Stimulated activated CD4-positive, alpha-beta T cell treated with anti-CD3 and anti-CD28 coated beads, Interleukin-1b, Interleukin-23, amount 100 ng/mL, for 1 hour (primary cell): Measurements from ENCODE around the gene SS18L1.
A peak's percentile ranks its signal among the peaks of the same experiment; 100 is the strongest.
"Not testable (repeated sequence)": the region's sequence is repeated elsewhere in the genome, so short reads cannot be mapped to it uniquely, and the experiment has no call there.

Source experiments
- DNase-seq, 2 donors: peaks; one replicate each; pipeline ENCODE4 v3.0.0-alpha.2; 2020; ENCODE audit warnings: low read depth in 2 of 2

The SS18L1 gene, protein sequence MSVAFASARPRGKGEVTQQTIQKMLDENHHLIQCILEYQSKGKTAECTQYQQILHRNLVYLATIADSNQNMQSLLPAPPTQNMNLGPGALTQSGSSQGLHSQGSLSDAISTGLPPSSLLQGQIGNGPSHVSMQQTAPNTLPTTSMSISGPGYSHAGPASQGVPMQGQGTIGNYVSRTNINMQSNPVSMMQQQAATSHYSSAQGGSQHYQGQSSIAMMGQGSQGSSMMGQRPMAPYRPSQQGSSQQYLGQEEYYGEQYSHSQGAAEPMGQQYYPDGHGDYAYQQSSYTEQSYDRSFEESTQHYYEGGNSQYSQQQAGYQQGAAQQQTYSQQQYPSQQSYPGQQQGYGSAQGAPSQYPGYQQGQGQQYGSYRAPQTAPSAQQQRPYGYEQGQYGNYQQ

DNA sequence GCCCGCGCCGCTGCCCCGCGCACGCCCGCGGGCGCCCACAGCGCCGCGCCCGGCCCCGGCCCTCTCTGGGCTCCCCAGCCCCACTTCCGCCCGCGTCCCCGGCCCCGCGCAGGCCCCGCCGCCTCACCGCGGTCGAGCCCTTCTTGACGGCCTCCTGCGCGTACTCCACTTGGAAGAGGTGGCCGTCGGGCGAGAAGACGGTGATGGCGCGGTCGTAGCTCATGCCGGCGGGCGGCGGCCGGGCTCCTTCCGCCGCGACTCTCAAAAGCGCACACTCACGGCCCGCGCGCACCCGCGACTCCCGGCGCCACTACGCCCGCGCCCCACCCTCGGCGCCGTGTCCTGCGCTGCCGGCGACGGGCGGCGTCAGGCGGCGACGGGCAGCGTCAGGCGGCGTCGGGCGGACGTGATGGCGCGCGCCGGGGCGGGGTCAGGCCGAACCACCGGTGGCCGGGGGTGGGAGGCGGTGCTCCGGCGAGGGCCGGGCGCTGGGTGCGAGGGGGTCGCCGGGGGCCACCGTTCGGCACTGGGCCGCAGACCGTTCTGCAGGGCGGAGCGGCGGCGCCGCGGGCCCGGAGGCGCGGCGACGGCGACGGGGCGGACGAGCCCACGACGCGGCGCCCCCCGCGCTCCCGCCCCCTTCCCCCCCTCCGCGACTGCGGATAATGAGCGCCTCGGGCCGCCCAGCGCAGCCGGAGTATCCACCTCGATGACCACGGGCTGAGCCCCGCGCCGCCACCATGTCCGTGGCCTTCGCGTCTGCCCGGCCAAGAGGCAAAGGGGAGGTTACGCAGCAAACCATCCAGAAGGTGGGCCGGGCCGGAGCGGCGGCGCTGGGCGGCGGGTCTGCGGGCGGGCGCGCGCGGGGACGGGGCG, at the start of gene SS18L1, which contains the start of gene PSMA7:
TSS of gene SS18L1 (plus strand) at position 689 of the 876 bp plus-strand sequence. CDS start at position 741, 52 bp downstream.
TSS of gene PSMA7 (minus strand) at position 314 of the 876 bp plus-strand sequence. CDS start at position 223, 91 bp downstream.
- peak; percentile 70 to 74 for DNase-seq

DNA sequence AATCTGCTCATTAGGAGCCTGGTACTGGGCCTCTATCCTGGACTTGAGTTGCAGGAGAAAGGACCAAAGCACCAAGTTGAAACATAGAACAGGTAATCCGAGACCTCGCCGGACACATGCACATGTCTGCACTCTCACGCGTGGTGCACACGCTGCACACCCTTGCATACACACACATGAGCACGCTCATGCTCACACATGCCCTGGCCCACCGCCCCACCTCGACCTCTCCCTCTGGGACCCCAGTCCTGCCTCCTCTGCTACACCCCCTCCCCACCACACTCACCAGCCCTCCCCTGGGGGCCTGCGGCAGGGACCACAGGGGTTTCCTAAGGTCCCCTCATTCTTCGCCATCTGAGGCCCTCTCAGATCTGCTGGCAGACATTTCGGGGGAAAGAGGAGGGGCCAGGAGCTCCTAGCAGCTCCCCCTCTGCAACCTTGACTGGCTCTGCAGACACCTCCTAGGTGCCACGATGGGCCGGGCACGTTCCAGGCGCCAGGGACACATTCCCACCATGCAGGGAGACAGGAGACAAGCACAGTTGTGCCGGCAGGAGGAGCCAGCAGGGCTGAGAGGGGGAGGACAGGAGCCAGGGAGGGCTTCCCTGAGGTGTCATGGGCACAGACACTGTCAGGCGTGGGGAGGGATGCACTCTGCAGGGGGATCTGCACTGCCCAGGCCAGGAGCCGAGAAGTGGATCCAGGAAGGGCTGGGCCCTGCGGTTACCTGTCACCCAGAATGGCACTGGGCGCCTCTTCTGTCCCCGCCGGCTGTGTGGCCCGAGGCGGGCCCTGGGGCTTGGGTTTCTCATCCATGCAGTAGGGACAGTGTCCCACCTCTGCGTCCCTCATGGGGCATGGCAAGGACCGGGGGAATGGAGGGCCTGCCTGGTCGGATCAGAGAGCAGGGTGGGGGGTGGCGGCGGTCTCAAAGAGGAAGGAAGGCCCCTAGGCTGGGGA, 46.9 kb upstream of the SS18L1 start:
- DNase-seq, result no peak

DNA sequence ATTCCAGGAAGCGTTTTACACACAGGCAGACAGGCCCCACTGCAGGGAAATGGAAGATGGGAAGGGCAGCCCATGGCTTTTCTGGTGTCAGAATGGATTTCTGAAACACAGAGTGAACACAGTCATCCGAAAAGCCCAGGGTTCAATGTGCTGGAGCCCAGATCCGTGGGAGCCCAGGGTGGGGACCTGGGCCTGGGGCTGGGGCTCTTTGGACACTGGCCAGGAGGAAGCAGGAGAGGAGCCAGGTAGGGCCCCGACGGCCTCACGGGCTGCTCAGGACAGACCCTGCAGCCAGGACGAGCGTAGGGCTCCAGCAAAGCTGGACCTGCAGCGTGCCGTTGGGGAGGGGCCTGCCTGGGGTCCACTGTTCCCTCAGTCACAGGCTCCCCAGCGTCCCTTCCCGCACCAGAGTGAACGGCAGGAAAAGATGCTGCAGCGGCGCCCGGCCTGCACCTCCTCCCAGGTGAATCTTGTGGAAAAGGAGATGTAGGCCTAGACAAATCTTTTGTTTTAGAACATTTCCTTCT, 45.6 kb upstream of the SS18L1 start:
- no peak for DNase-seq

DNA sequence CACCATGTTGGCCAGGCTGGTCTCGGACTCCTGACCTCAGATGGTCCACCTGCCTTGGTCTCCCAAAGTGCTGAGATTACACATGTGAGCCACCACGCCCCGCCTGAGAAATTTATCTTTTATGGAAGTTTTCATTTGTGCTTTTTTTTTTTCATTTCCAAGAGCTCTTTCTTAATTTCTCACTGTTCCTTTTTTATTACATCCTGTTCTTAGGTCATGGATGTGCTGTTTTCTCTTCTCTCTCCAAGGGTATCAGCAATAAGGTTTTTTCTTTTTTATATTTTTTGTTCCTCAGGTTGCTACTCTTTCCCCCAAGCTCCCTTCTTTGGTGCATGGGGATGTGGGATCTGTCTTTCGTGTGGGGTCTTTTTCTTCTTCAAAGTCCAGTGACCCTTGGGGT, 42.5 kb upstream of the SS18L1 start:
- DNase-seq, result no peak

DNA sequence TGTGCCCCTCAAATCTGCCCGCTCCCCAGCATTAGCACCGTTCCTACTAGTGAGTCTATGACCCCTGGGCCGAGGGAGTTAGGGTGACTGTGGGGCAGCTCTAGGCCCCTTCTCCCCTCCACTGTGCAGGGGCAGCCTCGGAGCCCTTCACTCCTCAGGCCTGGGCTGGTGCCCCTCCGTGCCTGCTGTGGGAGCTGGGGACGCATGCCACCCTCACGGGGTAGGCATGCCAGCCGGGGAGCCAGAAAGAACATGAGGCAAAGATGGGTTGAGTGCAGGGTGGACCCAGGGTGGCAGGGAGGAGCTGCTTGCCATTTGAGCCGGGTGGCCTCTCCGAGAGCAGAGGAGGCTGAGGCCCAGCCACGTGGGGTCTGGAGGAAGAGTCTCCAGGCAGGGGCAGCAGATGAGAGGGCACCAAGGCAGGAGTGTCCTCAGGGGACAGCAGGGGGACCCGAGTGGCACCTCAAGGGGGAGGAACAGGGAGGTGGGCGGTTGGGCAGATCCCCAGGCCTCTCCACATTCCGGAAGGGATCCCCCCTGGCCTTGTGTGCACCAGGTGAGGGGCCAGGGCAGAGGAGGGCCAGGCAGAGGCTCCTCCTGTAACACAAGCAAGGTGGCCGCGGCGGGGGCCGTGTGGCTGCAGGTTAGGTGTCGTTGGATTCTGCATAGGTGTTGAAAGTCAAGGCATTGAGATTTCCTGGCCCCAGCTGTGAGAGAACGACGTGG, 39.9 kb upstream of the SS18L1 start:
- DNase-seq, result no peak

DNA sequence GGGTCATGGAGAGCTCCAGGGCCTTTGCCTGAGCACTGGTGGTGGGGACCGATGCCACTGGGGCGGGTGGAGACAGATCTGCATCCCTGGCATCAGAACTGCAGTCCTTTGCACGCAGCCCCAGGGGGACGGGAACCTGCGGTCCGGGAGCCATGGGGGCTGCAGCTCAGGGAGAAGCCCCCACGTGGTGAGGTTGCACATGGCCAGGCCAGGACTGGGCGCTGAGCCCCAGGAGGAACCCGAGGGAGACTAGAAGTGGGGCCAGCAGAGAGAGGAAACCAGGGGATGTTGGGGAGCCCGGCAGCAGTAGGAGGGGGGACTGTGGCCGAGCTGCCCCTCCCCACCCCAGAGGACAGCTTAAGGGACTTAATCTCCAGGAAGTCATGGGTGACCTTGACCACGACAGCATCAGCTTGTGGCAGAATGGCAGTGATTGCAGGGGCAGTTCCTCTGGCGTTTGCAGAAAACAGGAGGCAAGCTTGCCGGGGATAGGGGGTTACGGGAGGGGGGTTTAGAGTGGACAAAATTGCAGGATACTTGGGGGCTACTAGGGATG, 39.3 kb upstream of the SS18L1 start:
- no peak for DNase-seq

DNA sequence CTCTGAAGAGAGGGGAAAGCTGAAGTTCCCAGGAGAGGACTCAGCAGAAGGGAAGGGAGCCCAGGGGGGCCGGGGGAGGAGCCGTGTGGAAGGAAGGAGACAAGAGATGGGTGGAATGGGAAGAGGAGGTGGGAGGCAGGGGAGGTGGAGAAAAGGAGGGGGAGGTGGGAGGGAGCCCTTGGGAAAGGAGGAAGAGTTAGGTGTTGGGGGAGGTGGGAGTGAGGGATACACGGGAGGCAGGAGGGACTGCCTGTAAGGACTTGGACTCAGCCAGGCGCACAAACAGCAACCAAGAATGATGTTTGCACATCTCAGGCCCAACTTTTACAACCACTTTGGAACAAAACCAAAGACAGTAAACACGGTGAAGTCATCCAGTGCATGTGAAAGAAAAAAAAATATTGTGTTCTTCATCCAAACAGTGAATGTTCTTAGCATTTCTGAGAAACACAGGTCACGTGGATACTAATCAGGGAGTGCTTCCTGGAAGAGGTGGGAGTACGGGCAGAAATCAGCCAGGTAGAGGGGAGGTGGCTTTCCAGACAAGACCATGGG, 38.7 kb upstream of the SS18L1 start:
- DNase-seq, result no peak

DNA sequence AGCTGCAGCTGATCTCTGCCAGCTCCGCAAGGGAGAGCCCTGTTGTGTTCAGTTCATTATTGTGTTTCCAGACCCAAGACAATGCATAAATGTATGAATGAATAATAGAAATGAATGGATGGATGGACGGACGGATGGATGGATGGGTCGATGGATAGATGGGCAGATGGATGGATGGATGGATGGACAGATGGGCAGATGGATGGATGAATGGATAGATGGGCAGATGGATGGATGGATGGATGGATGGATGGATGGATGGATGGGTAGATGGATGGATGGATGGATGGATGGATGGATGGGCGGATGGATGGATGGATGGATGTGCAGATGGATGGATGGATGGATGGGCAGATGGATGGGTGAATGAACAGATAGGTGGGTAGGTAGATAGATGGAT, 38.0 kb upstream of the SS18L1 start:
- DNase-seq, result no peak

DNA sequence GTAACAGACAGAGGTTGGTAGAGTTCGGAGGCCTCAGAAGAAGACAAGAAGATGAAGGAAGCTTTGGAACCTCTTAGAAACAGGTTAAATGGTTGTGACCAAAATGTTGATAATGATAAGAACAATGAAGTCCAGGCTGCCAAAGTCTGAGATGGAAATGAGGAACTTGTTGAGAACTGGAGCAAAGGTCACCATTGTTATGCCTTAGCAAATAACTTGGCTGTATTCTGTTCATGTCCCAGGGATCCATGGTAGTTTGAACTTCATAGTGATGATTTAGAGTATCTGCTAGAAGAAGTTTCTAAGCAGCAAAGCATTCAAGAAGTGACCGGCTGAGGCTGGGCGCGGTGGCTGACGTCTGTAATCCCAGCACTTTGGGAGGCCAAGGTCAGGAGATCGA, 32.4 kb upstream of the SS18L1 start:
- no peak for DNase-seq

DNA sequence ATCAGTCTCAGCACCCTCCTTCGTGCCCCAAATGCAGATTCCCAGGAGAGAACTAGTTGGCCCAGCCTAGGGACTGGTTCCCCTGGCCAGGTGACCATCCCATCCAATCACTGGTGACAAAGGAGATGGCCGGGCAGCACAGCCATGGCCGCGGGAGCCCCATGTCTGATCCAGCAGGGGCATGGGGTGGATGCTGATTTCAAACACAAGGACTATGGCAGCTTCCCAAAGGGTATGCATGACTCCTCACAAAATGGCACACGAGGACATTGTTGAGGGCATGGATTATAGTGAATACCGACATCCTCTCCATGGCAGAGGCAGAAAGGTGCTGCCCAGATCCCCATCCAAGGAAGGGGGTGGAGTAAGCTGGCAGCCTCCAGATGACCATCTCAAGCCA, 31.2 kb upstream of the SS18L1 start:
- DNase-seq, result no peak

DNA sequence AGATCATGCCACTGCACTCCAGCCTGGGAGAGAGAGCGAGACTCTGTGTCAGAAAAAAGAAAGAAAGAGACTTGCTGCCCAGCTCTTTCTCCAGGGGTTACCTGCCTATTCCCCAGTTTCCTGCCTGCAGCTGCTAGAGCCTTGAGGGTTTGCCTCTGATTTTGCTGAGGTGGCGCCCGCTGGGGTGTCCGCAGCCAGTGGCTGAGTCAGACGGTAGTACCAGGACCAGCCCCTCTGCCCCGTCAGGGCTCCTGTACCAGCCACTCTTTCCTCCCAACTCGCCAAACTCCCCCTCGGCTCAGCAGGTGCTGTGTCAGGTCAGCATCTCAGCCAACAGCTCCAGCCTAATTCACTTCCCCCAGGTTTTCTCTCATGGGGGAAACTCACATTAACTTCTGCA, 28.7 kb upstream of the SS18L1 start:
- no peak for DNase-seq

DNA sequence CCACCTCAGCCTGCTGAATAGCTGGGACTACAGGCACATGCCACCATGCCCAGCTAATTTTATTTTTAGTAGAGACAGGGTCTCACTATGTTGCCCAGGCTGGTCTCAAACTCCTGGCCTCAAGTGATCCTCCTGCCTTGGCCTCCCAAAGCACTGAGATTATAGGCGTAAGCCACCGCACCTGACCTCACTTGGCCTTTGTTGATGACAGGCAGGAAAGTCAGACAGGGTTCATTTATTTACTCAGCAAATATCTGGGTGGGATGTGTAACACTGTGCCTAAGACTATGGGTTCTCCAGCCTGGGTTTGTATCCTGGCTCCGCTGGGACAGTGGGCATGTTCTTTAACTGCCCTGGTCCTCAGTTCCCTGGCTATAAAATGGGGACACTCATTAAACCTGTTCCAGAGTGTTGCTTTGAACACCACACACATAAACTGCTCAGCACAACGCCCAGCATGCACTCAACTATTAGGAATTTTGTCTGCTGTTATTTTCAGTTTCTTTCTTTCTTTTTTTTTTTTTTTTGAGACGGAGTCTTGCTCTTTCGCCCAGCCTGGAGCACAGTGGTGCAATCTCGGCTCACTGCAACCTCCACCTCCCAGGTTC, 27.7 kb upstream of the SS18L1 start:
- DNase-seq, result not testable (repeated sequence)

DNA sequence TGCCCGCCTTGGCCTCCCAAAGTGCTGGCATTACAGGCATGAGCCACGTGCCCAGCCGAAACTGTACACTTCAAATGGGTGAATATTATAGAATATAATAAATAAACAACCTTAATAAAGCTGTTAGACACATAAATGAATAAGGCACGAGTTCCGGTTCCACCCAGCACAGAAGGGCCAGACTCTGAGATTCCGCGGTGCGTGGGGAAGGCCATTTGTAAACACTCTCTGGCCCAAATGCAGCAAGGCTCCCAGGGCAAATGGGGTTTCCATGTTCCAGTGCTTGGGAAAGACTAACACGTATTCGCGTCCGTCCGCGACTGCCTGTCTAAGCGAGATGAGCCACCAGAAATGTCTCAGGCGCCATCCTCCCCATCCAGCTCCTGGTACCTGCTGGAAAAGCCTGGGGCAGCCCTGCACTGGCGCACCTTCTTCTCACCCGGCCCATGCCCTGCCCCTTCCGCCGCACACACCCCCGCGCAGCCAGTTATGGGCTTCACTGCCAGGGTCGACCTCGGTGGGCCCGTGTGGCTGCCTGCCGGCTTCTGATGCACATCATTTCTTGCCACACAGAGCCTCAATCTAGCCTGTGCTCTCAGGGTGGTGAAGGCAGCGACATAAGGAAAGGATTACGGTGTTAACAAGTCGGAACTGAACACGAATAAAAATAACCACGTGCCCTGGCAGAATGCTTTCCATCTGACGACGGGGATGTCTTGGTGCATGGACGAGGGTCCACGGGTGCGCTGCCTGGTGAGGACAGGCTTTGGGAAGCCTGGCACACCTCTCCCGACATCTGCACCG, 26.8 kb upstream of the SS18L1 start:
- no peak for DNase-seq

DNA sequence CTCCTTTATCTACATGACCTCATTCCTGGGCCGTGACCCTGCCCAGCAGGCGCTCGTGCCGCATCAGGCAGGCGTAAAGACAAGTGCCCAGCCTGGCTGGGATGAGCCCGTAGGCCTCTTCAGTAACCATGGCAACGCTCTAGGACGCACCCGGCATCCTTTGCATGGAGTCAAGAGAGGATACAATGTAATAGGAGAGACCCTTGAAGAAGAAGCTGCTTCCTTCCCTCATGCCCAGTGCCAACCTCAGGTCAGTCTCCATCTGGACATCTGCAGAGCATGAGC, 26.3 kb upstream of the SS18L1 start:
- no peak for DNase-seq

DNA sequence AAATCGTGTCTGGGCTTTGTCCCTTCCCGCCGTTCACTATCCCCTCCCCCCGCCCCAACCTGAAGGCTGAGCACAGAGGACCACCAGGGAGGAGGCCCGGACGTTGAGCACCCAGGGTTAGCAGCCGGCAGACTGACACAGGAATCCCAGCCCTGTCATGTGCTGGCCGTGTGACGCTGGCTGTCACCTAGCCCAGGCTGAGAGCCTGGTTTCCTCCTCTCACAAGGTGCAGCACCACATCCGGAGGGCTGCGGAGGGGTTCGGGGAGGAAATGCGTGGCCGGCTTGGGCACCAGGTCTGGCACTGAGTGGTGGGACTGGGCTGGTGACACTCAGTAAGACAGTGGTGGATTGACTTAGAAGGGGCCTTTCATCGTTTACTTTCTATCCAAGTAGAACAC, 25.9 kb upstream of the SS18L1 start:
- peak in 1 of 2 donors; percentile 22 for DNase-seq

DNA sequence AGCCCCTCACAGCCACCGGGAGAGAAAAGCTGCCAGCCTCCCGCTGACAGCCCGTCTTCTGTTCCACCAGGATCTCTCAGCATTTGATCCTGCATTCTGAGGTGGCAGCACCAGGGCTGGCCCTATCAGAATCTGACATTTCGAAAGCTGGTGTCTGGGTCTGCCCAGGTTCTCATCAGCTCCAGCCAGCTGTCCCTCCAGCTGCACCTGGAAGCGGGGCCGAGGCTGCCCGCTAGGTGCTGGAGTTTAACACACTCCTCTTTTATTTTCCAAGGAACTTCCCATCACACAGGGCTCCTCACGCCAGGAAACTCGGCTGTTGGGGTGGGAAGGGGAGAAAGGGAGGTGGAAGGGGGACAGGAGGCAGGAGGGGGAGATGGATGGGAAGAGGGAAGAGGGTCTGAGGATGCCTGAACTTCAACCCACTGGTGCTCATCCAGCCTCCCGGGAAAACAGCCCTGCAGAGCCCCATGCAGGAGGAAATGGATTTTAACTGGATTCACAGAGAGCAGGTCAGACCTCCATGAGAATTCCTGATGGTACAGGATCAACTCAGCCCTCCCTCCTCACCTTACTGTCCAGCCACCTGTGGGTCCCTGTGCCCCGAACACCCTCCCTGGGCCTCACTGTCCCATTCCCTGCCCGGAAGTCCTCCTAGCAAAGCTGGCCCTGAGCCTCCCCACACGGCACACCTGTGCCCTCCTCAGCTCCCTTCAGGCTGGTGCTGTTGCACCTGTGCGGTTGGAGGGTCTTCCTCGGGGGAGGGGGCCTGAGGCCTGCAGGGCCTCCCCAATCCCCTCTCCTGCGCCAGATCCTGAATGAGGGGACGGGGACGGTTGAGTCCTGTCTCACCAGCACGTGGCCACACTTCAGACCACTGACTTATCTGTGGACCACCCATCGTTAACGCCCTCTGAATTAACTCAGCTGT, 25.2 kb upstream of the SS18L1 start:
- DNase-seq, result no peak

DNA sequence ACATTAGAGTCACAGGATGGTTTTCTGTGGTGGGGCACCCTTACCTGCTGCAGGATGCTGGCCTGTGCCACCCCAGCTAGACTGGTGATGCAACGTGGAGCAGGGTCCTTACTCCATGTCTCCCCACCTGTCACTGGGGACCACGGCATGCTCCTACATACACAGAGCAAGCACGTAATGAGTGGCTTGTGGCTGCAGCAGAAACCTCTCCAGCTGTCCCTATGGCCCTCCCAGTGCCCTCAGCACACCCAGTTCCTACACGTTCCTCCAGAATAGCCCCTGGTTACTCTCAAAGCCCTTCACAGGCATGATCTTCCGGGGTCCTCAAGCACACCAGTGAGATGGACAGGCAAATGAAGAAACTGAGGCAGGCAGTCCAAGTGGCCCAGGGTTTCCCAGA, 24.5 kb upstream of the SS18L1 start:
- no peak for DNase-seq
